ENCODE measurements around the gene MNX1.

Gene MNX1

GRCh38 chr7:157033483-157034473 is 23.3 kb upstream of the MNX1 start:
- no peak for DNase-seq

- DNase-seq, result no peak
These were observed 22.4 kb upstream of the MNX1 start for GRCh38 chr7:157032644-157033482.

GRCh38 chr7:157032128-157032527 is 21.7 kb upstream of the MNX1 start:
- no peak for DNase-seq

DNA sequence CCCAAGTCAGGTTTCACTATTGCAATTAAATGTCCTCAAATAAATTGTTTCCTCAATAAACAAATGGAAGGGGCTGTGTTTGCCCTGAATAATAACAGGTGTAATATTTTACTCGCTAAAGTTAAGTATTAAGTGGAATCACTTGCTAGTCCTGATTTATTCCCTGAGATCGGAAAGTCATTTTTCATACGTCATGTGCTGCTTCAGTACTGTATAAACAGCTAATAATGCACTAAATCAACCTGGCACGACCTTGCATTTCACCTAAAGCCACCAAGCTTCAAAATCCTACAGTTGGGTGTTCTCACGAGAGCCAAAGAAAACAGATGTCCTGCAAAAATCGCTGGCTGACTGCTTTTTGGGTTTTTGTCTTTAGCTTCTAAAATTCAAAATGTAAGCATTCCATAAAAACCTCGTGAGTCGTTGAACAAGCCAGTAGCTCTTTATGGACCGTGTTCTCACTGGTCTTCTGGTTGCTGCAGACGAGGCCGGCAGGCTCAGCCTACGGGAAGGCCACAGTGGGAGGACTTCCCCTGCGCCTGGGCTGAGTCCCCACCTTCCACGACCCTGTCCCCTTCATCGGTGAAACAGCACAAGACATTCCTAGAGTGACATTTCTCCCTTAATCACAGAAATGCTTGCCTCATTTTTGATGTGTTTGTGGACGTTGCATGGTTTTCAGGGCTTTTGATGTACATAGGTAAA is 17.9 kb upstream of the MNX1 start:
- DNase-seq, result no peak

- no peak for DNase-seq
These were observed 17.2 kb upstream of the MNX1 start for GRCh38 chr7:157027568-157028198.

DNA sequence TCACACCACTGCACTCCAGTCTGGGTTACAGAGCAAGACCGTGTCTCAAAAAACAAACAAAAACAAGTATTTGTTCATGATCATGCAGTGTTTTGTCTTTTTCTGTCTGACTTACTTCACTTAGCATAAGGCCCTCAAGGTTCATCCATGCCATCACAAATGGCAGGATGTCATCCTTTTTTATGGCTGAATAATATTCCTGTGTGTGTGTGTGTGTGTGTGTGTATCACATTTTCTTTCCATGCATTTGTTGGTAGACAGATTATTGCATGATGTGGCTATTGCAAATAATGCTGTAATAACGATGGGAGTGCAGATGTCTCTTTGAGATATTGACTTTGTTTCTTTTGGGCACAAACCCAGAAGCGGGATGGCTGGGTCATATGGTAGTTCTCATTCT is 14.3 kb upstream of the MNX1 start:
- DNase-seq, result no peak

GRCh38 chr7:157023589-157023905 is 13.1 kb upstream of the MNX1 start:
- DNase-seq, result no peak

DNA sequence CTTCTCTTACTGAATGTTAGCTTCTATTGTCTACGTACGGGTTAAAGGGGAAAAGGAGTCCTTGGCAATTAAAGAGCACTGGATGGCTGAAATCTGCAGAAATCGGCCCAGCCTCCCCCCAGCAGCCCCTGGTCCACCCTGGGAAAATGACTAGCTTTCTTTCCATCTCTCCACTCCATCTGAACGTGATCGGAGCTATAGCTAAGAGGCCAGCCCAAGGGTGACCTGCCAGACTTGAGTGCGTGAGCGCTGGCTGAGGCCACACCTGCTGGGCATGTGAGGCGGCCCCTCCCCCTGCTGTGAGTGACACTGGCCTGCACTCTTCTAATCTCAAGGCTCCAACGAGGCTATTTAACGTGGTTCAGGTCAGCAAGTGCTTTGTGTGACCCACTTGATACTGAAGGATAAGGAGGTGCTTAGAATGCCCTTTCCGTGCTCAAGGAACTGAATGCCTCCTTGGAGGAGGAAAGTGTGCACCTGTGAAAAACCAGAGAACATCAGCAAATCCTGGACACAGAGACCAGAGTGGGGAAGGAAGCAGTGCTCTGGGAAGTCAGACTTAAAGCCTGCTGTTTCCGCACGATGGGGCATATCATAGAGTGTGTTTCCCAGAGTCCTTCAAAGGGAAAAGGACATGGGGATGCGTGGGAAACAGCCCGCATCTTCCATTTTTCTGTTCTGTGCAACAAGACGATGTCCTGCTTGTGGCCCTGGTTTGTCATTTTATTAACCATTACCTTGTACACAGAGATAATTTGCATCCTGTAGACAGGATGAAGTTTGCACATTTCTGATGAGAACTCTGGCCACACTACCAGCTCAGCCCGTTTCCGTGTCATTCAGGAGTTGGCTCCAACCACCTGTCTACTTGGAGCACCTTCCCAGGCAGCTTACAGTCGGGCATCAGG is 12.5 kb upstream of the MNX1 start:
- DNase-seq, result no peak

GRCh38 chr7:157021871-157022680 is 11.6 kb upstream of the MNX1 start:
- DNase-seq, result no peak

- DNase-seq, result no peak
These were observed 10.8 kb upstream of the MNX1 start for GRCh38 chr7:157021071-157021870.

DNA sequence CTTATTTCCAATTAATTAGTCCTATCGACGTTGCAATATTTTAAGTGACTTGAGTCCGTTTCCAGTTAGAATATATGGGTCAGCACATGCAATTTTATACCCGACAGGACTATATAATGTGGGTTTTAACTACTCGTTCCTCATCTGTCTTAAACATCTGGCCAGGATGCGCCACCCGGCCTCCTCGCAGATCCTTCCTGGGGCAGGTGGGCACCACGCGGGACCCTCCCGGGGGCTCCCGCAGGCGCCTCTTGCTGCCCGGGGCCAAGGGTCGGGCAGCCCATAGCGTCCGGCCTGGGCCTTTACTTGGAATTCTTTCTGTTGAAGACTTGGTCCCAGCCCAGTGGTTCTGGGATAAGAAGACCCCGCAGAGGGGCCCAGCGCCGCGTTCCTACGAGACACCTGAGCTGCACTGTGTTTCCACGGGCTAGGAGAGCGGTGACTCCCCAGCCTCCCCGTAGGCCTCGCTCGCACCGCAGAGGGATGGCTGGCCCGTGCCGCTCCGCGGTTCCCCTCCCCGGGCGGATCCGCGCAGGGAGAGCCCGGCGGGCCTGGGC is 10.1 kb upstream of the MNX1 start:
- no peak for DNase-seq

DNA sequence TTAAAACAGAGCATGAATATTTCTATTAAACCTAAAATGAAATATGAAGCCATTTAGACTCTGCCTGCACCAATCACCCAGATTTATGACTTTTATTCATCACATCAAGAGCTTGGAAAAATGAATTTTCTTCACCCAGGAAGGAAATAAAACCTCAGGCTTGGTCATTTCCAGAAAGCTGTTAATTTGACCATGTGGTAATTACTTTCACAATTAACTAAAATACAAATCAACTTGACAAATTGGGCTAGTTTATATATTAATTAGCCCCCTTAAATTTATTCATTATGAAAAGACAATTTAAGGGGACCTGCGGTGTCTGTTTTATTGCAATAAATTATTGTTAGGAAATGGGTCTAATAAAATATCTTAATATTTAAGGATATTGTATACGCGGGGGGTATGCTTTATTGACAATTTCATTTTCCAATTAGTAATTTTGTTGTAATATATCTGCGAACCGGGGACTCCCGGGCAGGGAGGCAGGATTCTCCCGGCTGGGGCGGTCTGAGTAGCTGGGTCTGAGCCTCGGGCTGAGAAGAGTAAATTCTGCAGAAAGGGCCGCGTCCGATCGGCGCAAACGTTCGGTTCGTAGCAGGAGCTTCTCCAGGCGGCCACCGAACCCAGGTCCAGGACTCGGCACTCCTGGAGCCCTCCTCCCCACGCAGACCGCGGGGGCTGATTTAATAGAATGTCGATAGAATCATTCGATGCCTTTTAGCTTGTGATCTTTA is 9.4 kb upstream of the MNX1 start:
- DNase-seq, result no peak

- DNase-seq, result no peak
These were observed 8.6 kb upstream of the MNX1 start for GRCh38 chr7:157018997-157019608.

DNA sequence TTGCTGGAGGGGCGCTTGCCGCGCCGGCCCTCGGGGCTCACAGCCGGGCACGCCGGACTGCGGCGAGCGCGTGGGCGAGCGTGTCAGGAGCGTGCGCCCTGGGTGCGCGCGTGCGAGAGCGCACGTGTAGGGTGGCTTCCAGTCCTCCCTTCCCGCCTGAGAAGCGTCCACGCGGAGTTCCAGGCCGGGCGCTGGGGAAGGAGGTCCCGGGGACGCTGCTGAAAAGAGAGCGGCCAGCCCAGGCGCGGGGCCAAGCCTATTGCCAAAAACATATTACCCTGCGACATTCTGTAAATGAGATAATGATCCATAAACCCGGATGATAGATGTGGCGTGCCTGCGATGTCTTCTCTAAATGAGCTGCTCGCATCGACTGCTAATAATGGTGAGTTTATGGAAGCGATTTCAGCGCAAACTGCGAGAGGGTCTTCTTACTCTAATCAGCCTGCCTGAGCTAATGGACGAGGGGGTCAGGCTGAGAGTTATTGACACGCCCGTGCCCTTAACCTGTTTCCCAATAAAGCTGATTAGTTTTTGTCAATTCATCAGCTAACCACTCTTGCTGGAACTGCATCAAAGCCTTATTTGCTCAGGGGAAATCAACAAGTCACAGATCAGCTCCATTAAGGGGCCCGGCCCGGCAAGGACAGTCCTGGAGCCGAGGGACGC is 8.0 kb upstream of the MNX1 start:
- no peak for DNase-seq

GRCh38 chr7:157017603-157018327 is 7.3 kb upstream of the MNX1 start:
- DNase-seq, result no peak

GRCh38 chr7:157017149-157017548 is 6.7 kb upstream of the MNX1 start:
- no peak for DNase-seq

Data from hypothalamus (tissue), 51 donors.